Measurements from ENCODE around the gene PCBP4.

DNA sequence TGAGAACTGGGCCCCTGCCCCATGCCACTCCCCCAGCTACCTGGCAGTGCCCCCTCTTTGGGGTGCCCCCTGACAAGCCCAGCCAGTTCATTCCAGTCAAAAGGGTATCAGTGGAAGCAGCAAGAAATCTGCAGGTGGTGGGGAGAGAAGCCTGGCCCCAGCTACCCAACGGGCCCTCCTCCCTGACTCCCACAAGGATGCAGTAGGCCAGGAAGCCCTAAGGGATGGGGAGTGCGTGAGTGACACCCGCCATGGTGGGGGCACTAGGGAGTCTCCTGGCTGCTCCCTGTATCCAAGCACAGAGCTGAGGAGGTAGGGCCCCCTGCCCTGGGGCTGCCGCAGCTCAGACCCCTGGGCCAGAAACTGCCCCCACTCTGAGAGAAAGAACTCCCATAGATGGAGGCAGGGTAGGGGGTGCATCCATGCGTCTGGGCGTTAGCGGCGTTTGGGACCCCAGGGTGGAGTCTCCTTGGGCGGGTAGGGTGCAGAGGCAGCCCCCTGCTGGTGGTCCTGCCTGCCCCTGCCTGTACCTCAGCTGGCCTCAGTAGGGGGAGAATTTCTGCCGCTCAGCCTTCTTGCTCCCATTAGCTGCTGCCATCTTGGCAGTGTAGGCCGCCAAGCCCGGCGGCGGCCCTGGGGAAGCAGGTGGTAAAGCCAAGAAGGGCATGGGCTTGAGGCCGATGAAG lies 9.6 kb downstream of the PCBP4 start:
- TF ChIP-seq EZH2 (IDR thresholded peaks at IDR 0.05; ENCODE audit: insufficient read depth, poor library complexity, severe bottlenecking): no peak
- no peak for TF ChIP-seq EZH2phosphoT487 (IDR thresholded peaks at IDR 0.05; ENCODE audit: insufficient read depth, low read depth)

All from GM23248 (cell line).